Trophoblast cell (in vitro differentiated cells and primary cell): ENCODE results near the gene COPZ2.

ENCODE experiments used
- DNase-seq, 2 donors: peaks; one replicate each; pipeline ENCODE4 v3.0.0-alpha.2; 2016
- H2AFZ ChIP-seq: 2 replicates; pipeline ENCODE4 v1.6.1; 2013; ENCODE audit warnings: low read length, moderate library complexity, mild to moderate bottlenecking; ENCODE audit not compliant: insufficient read depth, poor library complexity
- H2AK5ac ChIP-seq: 2 replicates; pipeline ENCODE4 v1.6.1; 2013; ENCODE audit warnings: mild to moderate bottlenecking, low read length
- H2BK120ac ChIP-seq: 2 replicates; pipeline ENCODE4 v1.6.1; 2013; ENCODE audit warnings: low read length, mild to moderate bottlenecking, moderate library complexity; ENCODE audit not compliant: insufficient read depth, poor library complexity
- H2BK12ac ChIP-seq: 2 replicates; pipeline ENCODE4 v1.6.1; 2013; ENCODE audit warnings: mild to moderate bottlenecking, low read length, moderate library complexity
- H2BK5ac ChIP-seq: 2 replicates; pipeline ENCODE4 v1.6.1; 2013; ENCODE audit warnings: low read length, low read depth, moderate library complexity, mild to moderate bottlenecking; ENCODE audit not compliant: poor library complexity
- H3K14ac ChIP-seq: 2 replicates; pipeline ENCODE4 v1.6.1; 2013; ENCODE audit warnings: mild to moderate bottlenecking, low read length
- H3K18ac ChIP-seq: 2 replicates; pipeline ENCODE4 v1.6.1; 2013; ENCODE audit warnings: mild to moderate bottlenecking, low read length
- H3K23ac ChIP-seq: 2 replicates; pipeline ENCODE4 v1.6.1; 2013; ENCODE audit warnings: low read length
- H3K27ac ChIP-seq: 2 replicates; pipeline ENCODE4 v1.5.1; 2013; ENCODE audit warnings: low read depth, mild to moderate bottlenecking, inconsistent platforms, low read length, moderate library complexity
- H3K27me3 ChIP-seq: 2 replicates; pipeline ENCODE4 v1.6.1; 2013; ENCODE audit warnings: inconsistent platforms, mild to moderate bottlenecking, low read length, moderate library complexity; ENCODE audit not compliant: insufficient read depth
- H3K36me3 ChIP-seq, 2 experiments: 1 replicate in 1 of 2; 2 replicates in 1 of 2; pipeline ENCODE4 v1.6.1; 2013; ENCODE audit warnings: low read length in 2 of 2, mild to moderate bottlenecking in 2 of 2, moderate library complexity in 1 of 2; ENCODE audit not compliant: insufficient read depth in 2 of 2, control insufficient read depth in 1 of 2
- H3K4ac ChIP-seq: 2 replicates; pipeline ENCODE4 v1.6.1; 2013; ENCODE audit warnings: low read depth, mild to moderate bottlenecking, low read length, moderate library complexity
- H3K4me1 ChIP-seq, 2 experiments: 1 replicate in 1 of 2; 2 replicates in 1 of 2; pipeline ENCODE4 v1.6.1; 2013; ENCODE audit warnings: low read length in 2 of 2, mild to moderate bottlenecking in 2 of 2, moderate library complexity in 1 of 2; ENCODE audit not compliant: insufficient read depth in 2 of 2, control insufficient read depth in 1 of 2
- H3K4me2 ChIP-seq: 2 replicates; pipeline ENCODE4 v1.6.1; 2013; ENCODE audit warnings: inconsistent platforms, mild to moderate bottlenecking, low read length, moderate library complexity
- H3K4me3 ChIP-seq: 2 replicates; pipeline ENCODE4 v1.5.1; 2013; ENCODE audit warnings: mild to moderate bottlenecking, low read depth, low read length, inconsistent platforms
- H3K79me1 ChIP-seq: one replicate; pipeline ENCODE4 v1.6.1; 2013; ENCODE audit warnings: low read length
- H3K79me2 ChIP-seq: 2 replicates; pipeline ENCODE4 v1.6.1; 2013; ENCODE audit warnings: low read length, mild to moderate bottlenecking; ENCODE audit not compliant: control insufficient read depth, insufficient read depth, poor library complexity
- H3K9ac ChIP-seq: 2 replicates; pipeline ENCODE4 v1.6.1; 2013; ENCODE audit warnings: mild to moderate bottlenecking, low read length
- H3K9me3 ChIP-seq: 2 replicates; pipeline ENCODE4 v1.6.1; 2013; ENCODE audit warnings: low read depth, mild to moderate bottlenecking, control low read depth, inconsistent platforms, low read length; ENCODE audit not compliant: insufficient read depth
- H4K12ac ChIP-seq: 2 replicates; pipeline ENCODE4 v1.6.1; 2013; ENCODE audit warnings: low read depth, mild to moderate bottlenecking, low read length, moderate library complexity
- H4K8ac ChIP-seq: 2 replicates; pipeline ENCODE4 v1.6.1; 2013; ENCODE audit warnings: low read depth, mild to moderate bottlenecking, low read length, moderate library complexity
- H4K91ac ChIP-seq: one replicate; pipeline ENCODE4 v1.6.1; 2013; ENCODE audit warnings: low read depth, mild to moderate bottlenecking, low read length, moderate library complexity
- WGBS: extraction: QIAGEN DNeasy Blood & Tissue Kit; methylation state at CpG from one replicate; pipeline ENCODE4 v1.1.7; 2013; ENCODE audit warnings: missing lambda C conversion rate; ENCODE audit not compliant: insufficient read length, insufficient coverage; ENCODE audit errors: extremely low coverage; 5-methylcytosine and 5-hydroxymethylcytosine counted together

Gene COPZ2

GRCh38 chr17:48056879-48057278 lies 19.3 kb upstream of the COPZ2 start:
- Histone ChIP-seq H3K14ac (no peak overlapping the region), H2BK120ac (no peak overlapping the region), H3K36me3 (peaks cover 54 to 71% of the 10 kb centered on the region in 2 experiments), H2BK5ac (no peak overlapping the region), H3K9me3 (no peaks in the 10 kb centered on the region), H3K4me2 (no peak overlapping the region), H3K23ac (no peak overlapping the region), H2BK12ac (no peak overlapping the region), H4K91ac (no peak overlapping the region), H2AK5ac (no peak overlapping the region), H3K4ac (no peak overlapping the region), H3K4me1 (peaks cover 22 to 25% of the 10 kb centered on the region in 2 experiments), H3K79me1 (peaks cover 6% of the 10 kb centered on the region), H3K79me2 (peaks cover 5% of the 10 kb centered on the region), H3K18ac (no peak overlapping the region), H3K27ac (no peak overlapping the region), H4K12ac (no peak overlapping the region), H3K27me3 (no peaks in the 10 kb centered on the region), H3K9ac (no peak overlapping the region), H3K4me3 (no peak overlapping the region), H2AFZ (no peak overlapping the region), H4K8ac (no peak overlapping the region)
- WGBS, result no CpG with 5 or more reads among the region's 2 CpGs
- DNase-seq, result no peak

- Histone ChIP-seq H3K18ac (peak overlapping the region; percentile 65), H3K4ac (peak overlapping the region; percentile 49), H3K9me3 (no peaks in the 10 kb centered on the region), H2AK5ac (no peak overlapping the region), H2AFZ (no peak overlapping the region), H3K27ac (no peak overlapping the region), H3K4me3 (no peak overlapping the region), H3K23ac (no peak overlapping the region), H3K4me2 (no peak overlapping the region), H3K36me3 (peaks cover 55 to 70% of the 10 kb centered on the region in 2 experiments), H2BK12ac (no peak overlapping the region), H4K8ac (no peak overlapping the region), H4K91ac (peak overlapping the region; percentile 3), H3K79me2 (peaks cover 5% of the 10 kb centered on the region), H2BK5ac (no peak overlapping the region), H2BK120ac (no peak overlapping the region), H4K12ac (no peak overlapping the region), H3K14ac (no peak overlapping the region), H3K79me1 (peaks cover 6% of the 10 kb centered on the region), H3K9ac (no peak overlapping the region), H3K27me3 (no peaks in the 10 kb centered on the region), H3K4me1 (peaks cover 28 to 31% of the 10 kb centered on the region in 2 experiments)
- no peak for DNase-seq
- no CpG with 5 or more reads among the region's 10 CpGs for WGBS
These were observed 18.7 kb upstream of the COPZ2 start for GRCh38 chr17:48056246-48056745.

- Histone ChIP-seq H3K4me2 (peak overlapping the region; percentile 79), H3K14ac (no peak overlapping the region), H4K8ac (no peak overlapping the region), H3K23ac (no peak overlapping the region), H4K12ac (peak overlapping the region; percentile 6), H3K4ac (peak overlapping the region; percentile 64), H3K18ac (peak overlapping the region; percentile 67), H3K27ac (no peak overlapping the region), H4K91ac (peak overlapping the region; percentile 39), H3K36me3 (peaks cover 61 to 76% of the 10 kb centered on the region in 2 experiments), H2BK120ac (no peak overlapping the region), H3K4me1 (peaks cover 30 to 34% of the 10 kb centered on the region in 2 experiments), H2BK12ac (no peak overlapping the region), H3K9me3 (no peaks in the 10 kb centered on the region), H3K4me3 (no peak overlapping the region), H3K9ac (peak overlapping the region; percentile 1), H3K79me1 (peaks cover 6% of the 10 kb centered on the region), H2AFZ (no peak overlapping the region), H3K79me2 (peaks cover 5% of the 10 kb centered on the region), H3K27me3 (no peaks in the 10 kb centered on the region), H2BK5ac (no peak overlapping the region), H2AK5ac (peak overlapping the region; percentile 26)
- no peak for DNase-seq
- WGBS, result no CpG with 5 or more reads among the region's 5 CpGs
These were observed 18.1 kb upstream of the COPZ2 start for GRCh38 chr17:48055531-48056245.

GRCh38 chr17:48054238-48055185 lies 16.9 kb upstream of the COPZ2 start:
- Histone ChIP-seq H3K4me1 (peaks cover 27 to 35% of the 10 kb centered on the region in 2 experiments), H3K9me3 (no peaks in the 10 kb centered on the region), H3K79me1 (peaks cover 6% of the 10 kb centered on the region), H3K14ac (peak overlapping the region; percentile 10), H2BK5ac (peak overlapping the region; percentile 31), H3K27ac (peak overlapping the region; percentile 52), H3K79me2 (peaks cover 5% of the 10 kb centered on the region), H2BK120ac (no peak overlapping the region), H3K4me2 (peak overlapping the region; percentile 79), H3K9ac (peak overlapping the region; percentile 14), H3K18ac (peak overlapping the region; percentile 67), H3K23ac (no peak overlapping the region), H3K4me3 (peak overlapping the region; percentile 69), H2AK5ac (no peak overlapping the region), H2BK12ac (no peak overlapping the region), H4K12ac (no peak overlapping the region), H4K91ac (peak overlapping the region; percentile 48), H3K27me3 (no peaks in the 10 kb centered on the region), H4K8ac (peak overlapping the region; percentile 8), H2AFZ (no peak overlapping the region), H3K36me3 (peaks cover 53 to 71% of the 10 kb centered on the region in 2 experiments), H3K4ac (peak overlapping the region; percentile 64)
- peak; percentile 26 to 60 for DNase-seq
- WGBS, result no CpG with 5 or more reads among the region's 34 CpGs
